Measurements from ENCODE around the gene ARHGAP20.

The ARHGAP20 gene

GRCh38 chr11:110606415-110606814 is 105.8 kb downstream of the ARHGAP20 start:
- DNase-seq (ENCODE audit: low read depth in 2 of 2), result no peak

GRCh38 chr11:110601936-110602335 is 110.3 kb downstream of the ARHGAP20 start:
- no peak for DNase-seq (ENCODE audit: low read depth in 2 of 2)

- no peak for DNase-seq (ENCODE audit: low read depth in 2 of 2)
These were observed 111.9 kb downstream of the ARHGAP20 start for GRCh38 chr11:110600322-110600721.

GRCh38 chr11:110599207-110599606 is 113.0 kb downstream of the ARHGAP20 start:
- DNase-seq (ENCODE audit: low read depth in 2 of 2), result no peak

GRCh38 chr11:110598725-110599124 is 113.5 kb downstream of the ARHGAP20 start:
- DNase-seq (ENCODE audit: low read depth in 2 of 2), result no peak

- no peak for DNase-seq (ENCODE audit: low read depth in 2 of 2)
These were observed 124.3 kb downstream of the ARHGAP20 start for GRCh38 chr11:110587972-110588371.

GRCh38 chr11:110587129-110587528 is 125.1 kb downstream of the ARHGAP20 start:
- no peak for DNase-seq (ENCODE audit: low read depth in 2 of 2)

GRCh38 chr11:110584150-110584549 is 128.1 kb downstream of the ARHGAP20 start:
- no peak for DNase-seq (ENCODE audit: low read depth in 2 of 2)

- no peak for DNase-seq (ENCODE audit: low read depth in 2 of 2)
These were observed 129.4 kb downstream of the ARHGAP20 start for GRCh38 chr11:110582728-110583432.

GRCh38 chr11:110580571-110580970 is 131.7 kb downstream of the ARHGAP20 start:
- no peak for DNase-seq (ENCODE audit: low read depth in 2 of 2)

- no peak for DNase-seq (ENCODE audit: low read depth in 2 of 2)
These were observed 138.8 kb downstream of the ARHGAP20 start for GRCh38 chr11:110573411-110573810.

GRCh38 chr11:110571081-110571720 is 141.0 kb downstream of the ARHGAP20 start:
- no peak for DNase-seq (ENCODE audit: low read depth in 2 of 2)

- no peak for DNase-seq (ENCODE audit: low read depth in 2 of 2)
These were observed 145.7 kb downstream of the ARHGAP20 start for GRCh38 chr11:110566577-110566976.

GRCh38 chr11:110565357-110566336 is 146.6 kb downstream of the ARHGAP20 start:
- DNase-seq (ENCODE audit: low read depth in 2 of 2), result no peak

GRCh38 chr11:110564676-110565356 is 147.4 kb downstream of the ARHGAP20 start:
- DNase-seq (ENCODE audit: low read depth in 2 of 2), result no peak

GRCh38 chr11:110544779-110545178 is 167.5 kb downstream of the ARHGAP20 start:
- DNase-seq (ENCODE audit: low read depth in 2 of 2), result no peak

- DNase-seq (ENCODE audit: low read depth in 2 of 2), result no peak
These were observed 174.1 kb downstream of the ARHGAP20 start for GRCh38 chr11:110538154-110538553.

GRCh38 chr11:110530900-110531741 is 181.1 kb downstream of the ARHGAP20 start:
- no peak for DNase-seq (ENCODE audit: low read depth in 2 of 2)

- no peak for DNase-seq (ENCODE audit: low read depth in 2 of 2)
These were observed 183.2 kb downstream of the ARHGAP20 start for GRCh38 chr11:110529043-110529442.

GRCh38 chr11:110527146-110527545 is 185.1 kb downstream of the ARHGAP20 start:
- no peak for DNase-seq (ENCODE audit: low read depth in 2 of 2)
